Mesenchymal stem cell (in vitro differentiated cells and primary cell): ENCODE data around the gene SRRM2.

ENCODE experiments used
- DNase-seq: peaks from one replicate; pipeline ENCODE4 v3.0.0-alpha.2; 2013
- H2AFZ ChIP-seq: one replicate; pipeline ENCODE4 v1.6.1; 2013; ENCODE audit warnings: low read depth, mild to moderate bottlenecking, control low read depth, inconsistent platforms, low read length, moderate library complexity
- H2AK5ac ChIP-seq: 2 replicates; pipeline ENCODE4 v1.6.1; 2013; ENCODE audit warnings: low read length, moderate library complexity, mild to moderate bottlenecking, inconsistent platforms; ENCODE audit not compliant: severe bottlenecking
- H2BK120ac ChIP-seq: one replicate; pipeline ENCODE4 v1.6.1; 2013; ENCODE audit warnings: low read depth, mild to moderate bottlenecking, inconsistent platforms, low read length, moderate library complexity
- H2BK12ac ChIP-seq, 2 experiments: one replicate each; pipeline ENCODE4 v1.6.1; 2013; ENCODE audit warnings: inconsistent platforms in 2 of 2, low read length in 2 of 2, mild to moderate bottlenecking in 2 of 2, moderate library complexity in 2 of 2, control low read depth in 1 of 2
- H2BK15ac ChIP-seq: one replicate; pipeline ENCODE4 v1.6.1; 2013; ENCODE audit warnings: mild to moderate bottlenecking, low read depth, inconsistent platforms; ENCODE audit not compliant: poor library complexity, severe bottlenecking
- H2BK5ac ChIP-seq: 2 replicates; pipeline ENCODE4 v1.6.1; 2013; ENCODE audit warnings: low read depth, mild to moderate bottlenecking, low read length, control low read depth, inconsistent platforms; ENCODE audit not compliant: poor library complexity, severe bottlenecking
- H3K14ac ChIP-seq, 2 experiments: one replicate each; pipeline ENCODE4 v1.6.1; 2013; ENCODE audit warnings: inconsistent platforms in 2 of 2, low read length in 2 of 2, control low read depth in 1 of 2, mild to moderate bottlenecking in 1 of 2, moderate library complexity in 1 of 2
- H3K18ac ChIP-seq, 2 experiments: one replicate each; pipeline ENCODE4 v1.6.1; 2013; ENCODE audit warnings: inconsistent platforms in 2 of 2, low read length in 2 of 2, control low read depth in 1 of 2, low read depth in 1 of 2, mild to moderate bottlenecking in 1 of 2
- H3K23ac ChIP-seq, 2 experiments: one replicate each; pipeline ENCODE4 v1.6.1; 2013; ENCODE audit warnings: inconsistent platforms in 2 of 2, low read length in 2 of 2, mild to moderate bottlenecking in 2 of 2, moderate library complexity in 2 of 2, control low read depth in 1 of 2
- H3K27ac ChIP-seq: 2 replicates; pipeline ENCODE4 v1.5.1; 2013; ENCODE audit warnings: mild to moderate bottlenecking, moderate library complexity, low read length, control low read depth, inconsistent platforms; ENCODE audit not compliant: poor library complexity, severe bottlenecking
- H3K27me3 ChIP-seq, 2 experiments: 2 replicates each; pipeline versions ENCODE4 v1.6.1 to v1.7.0; 2013; ENCODE audit warnings: low read length in 2 of 2, mild to moderate bottlenecking in 2 of 2, moderate library complexity in 2 of 2, control low read depth in 1 of 2, inconsistent platforms in 1 of 2; ENCODE audit not compliant: control insufficient read depth in 1 of 2, insufficient read depth in 1 of 2
- H3K36me3 ChIP-seq, 2 experiments: 2 replicates each; pipeline versions ENCODE4 v1.6.1 to v1.7.0; 2013; ENCODE audit warnings: low read length in 2 of 2, control low read depth in 1 of 2, inconsistent platforms in 1 of 2, low read depth in 1 of 2, mild to moderate bottlenecking in 1 of 2; ENCODE audit not compliant: insufficient read depth in 2 of 2, control insufficient read depth in 1 of 2
- H3K4ac ChIP-seq, 2 experiments: one replicate each; pipeline ENCODE4 v1.6.1; 2013; ENCODE audit warnings: inconsistent platforms in 2 of 2, low read length in 2 of 2, mild to moderate bottlenecking in 2 of 2, moderate library complexity in 2 of 2, control low read depth in 1 of 2, low read depth in 1 of 2
- H3K4me1 ChIP-seq: 2 replicates; pipeline ENCODE4 v1.6.1; 2013; ENCODE audit warnings: low read depth, low read length, control low read depth; ENCODE audit not compliant: control insufficient read depth, insufficient read depth
- H3K4me2 ChIP-seq: 2 replicates; pipeline ENCODE4 v1.6.1; 2013; ENCODE audit warnings: low read length, mild to moderate bottlenecking, inconsistent platforms; ENCODE audit not compliant: poor library complexity, severe bottlenecking
- H3K4me3 ChIP-seq, 2 experiments: 2 replicates each; pipeline versions ENCODE4 v1.5.1 to v1.7.0; 2013; ENCODE audit warnings: low read length in 2 of 2, mild to moderate bottlenecking in 2 of 2, control low read depth in 1 of 2, low read depth in 1 of 2; ENCODE audit not compliant: insufficient read depth in 1 of 2
- H3K79me1 ChIP-seq: replicated peaks from 2 replicates; pipeline ENCODE4 v1.6.1; 2013; ENCODE audit warnings: mild to moderate bottlenecking, control low read depth, low read length, inconsistent platforms; ENCODE audit not compliant: poor library complexity, severe bottlenecking
- H3K9ac ChIP-seq: 2 replicates; pipeline ENCODE4 v1.7.0; 2013; ENCODE audit warnings: mild to moderate bottlenecking, low read length, moderate library complexity
- H3K9me3 ChIP-seq: 2 replicates; pipeline ENCODE4 v1.7.0; 2013; ENCODE audit warnings: mild to moderate bottlenecking, low read length; ENCODE audit not compliant: control insufficient read depth
- H4K8ac ChIP-seq: one replicate; pipeline ENCODE4 v1.6.1; 2013; ENCODE audit warnings: inconsistent platforms, mild to moderate bottlenecking, low read length, moderate library complexity
- H4K91ac ChIP-seq: one replicate; pipeline ENCODE4 v1.6.1; 2013; ENCODE audit warnings: mild to moderate bottlenecking, low read length, inconsistent platforms
- WGBS: methylation state at CpG from one replicate; pipeline ENCODE4 v1.1.7; 2013; ENCODE audit warnings: mixed read lengths; 5-methylcytosine and 5-hydroxymethylcytosine counted together

SRRM2 gene

DNA sequence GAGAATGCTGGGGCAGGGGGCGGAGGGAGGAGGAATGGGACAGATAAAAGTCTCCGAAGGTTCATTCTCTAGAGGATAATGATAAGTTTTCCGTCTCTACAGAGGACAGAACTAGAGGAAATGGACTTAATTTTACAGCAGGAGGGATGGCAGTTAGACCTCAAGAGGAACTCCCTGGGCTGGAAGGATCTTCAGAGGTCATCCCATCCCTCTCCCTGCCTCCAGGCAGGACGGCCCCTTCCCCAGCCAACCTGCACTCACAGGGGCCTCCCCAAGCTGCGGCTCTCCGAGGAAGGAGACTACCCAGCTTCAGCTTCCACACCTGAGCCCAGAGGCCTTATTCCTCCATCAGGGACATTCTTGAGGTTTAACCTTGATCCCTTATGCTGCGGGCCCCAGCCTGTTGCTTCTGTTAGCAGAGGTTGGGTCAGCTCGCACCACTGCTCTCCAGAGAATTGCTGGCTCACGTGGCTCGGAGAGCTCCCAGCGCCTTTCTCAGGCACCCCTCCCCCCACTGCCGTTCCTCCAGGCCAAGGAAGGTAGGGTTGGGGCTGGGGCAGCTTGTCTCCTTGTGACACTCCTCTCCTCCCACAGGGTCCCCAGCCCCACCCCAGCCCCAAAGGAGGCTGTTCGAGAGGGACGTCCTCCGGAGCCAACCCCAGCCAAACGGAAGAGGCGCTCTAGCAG, 16.1 kb downstream of the SRRM2 start:
- Histone ChIP-seq H3K14ac (no peak overlapping the region), H2AFZ (no peak overlapping the region), H2BK120ac (no peak overlapping the region), H3K36me3 (peaks cover 97 to 98% of the 10 kb centered on the region in 2 experiments), H2BK15ac (no peak overlapping the region), H2BK5ac (no peak overlapping the region), H4K91ac (no peak overlapping the region), H3K4me3 (no peak overlapping the region), H4K8ac (no peak overlapping the region), H3K4me2 (no peak overlapping the region), H2AK5ac (no peak overlapping the region), H3K18ac (no peak overlapping the region), H3K4ac (no peak overlapping the region), H3K9me3 (no peaks in the 10 kb centered on the region), H3K23ac (no peak overlapping the region), H3K27me3 (no peaks in the 10 kb centered on the region), H2BK12ac (no peak overlapping the region), H3K4me1 (peaks cover 27% of the 10 kb centered on the region), H3K27ac (peak overlapping the region; percentile 9), H3K9ac (peak overlapping the region; percentile 26), H3K79me1 (peaks cover 25% of the 10 kb centered on the region)
- no peak for DNase-seq
- 97% methylated on average over 12 of the region's 17 CpGs for WGBS

GRCh38 chr16:2769100-2769529, 16.7 kb downstream of the SRRM2 start:
- no peak overlapping the region for H3K4ac ChIP-seq
- no peak overlapping the region for H2BK12ac ChIP-seq
- peaks cover 98 to 99% of the 10 kb centered on the region in 2 experiments for H3K36me3 ChIP-seq
- no peak overlapping the region for H3K4me2 ChIP-seq
- H2AK5ac ChIP-seq: no peak overlapping the region
- no peaks in the 10 kb centered on the region for H3K27me3 ChIP-seq
- H2AFZ ChIP-seq: no peak overlapping the region
- H3K18ac ChIP-seq: no peak overlapping the region
- DNase-seq: no peak
- H4K91ac ChIP-seq: no peak overlapping the region
- H2BK120ac ChIP-seq: no peak overlapping the region
- H3K79me1 ChIP-seq: peaks cover 21% of the 10 kb centered on the region
- H3K23ac ChIP-seq: no peak overlapping the region
- H2BK15ac ChIP-seq: no peak overlapping the region
- no peak overlapping the region for H3K4me3 ChIP-seq
- no peak overlapping the region for H3K27ac ChIP-seq
- no peak overlapping the region for H2BK5ac ChIP-seq
- H4K8ac ChIP-seq: no peak overlapping the region
- no peak overlapping the region for H3K14ac ChIP-seq
- no peaks in the 10 kb centered on the region for H3K9me3 ChIP-seq
- H3K4me1 ChIP-seq: peaks cover 27% of the 10 kb centered on the region
- 92% methylated on average over 9 of the region's 11 CpGs for WGBS
- peak overlapping the region; percentile 26 for H3K9ac ChIP-seq

DNA sequence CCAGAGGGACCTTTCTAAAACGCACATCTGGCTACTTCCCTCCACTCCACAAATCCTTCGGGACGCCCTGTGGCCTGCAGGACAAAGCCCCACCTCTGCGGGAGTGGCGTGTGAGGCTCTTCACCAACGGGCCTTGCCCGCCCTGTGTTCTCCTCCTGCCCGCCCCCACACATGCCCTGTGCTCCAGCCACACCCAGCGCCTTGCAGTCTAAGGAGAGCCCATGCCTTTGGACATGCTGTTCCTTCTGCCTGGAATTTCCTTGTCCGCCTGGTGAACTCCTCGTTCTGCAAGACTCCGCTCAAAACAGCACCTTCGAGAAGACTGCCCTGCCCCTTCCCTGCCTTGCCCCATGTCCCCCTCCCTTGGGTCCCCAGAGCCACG, 17.2 kb downstream of the SRRM2 start:
- WGBS: 93% methylated on average over 14 of the region's 14 CpGs
- Histone ChIP-seq H3K79me1 (peaks cover 23% of the 10 kb centered on the region), H2BK12ac (no peak overlapping the region), H4K91ac (no peak overlapping the region), H2BK15ac (no peak overlapping the region), H2BK120ac (no peak overlapping the region), H4K8ac (no peak overlapping the region), H3K14ac (no peak overlapping the region), H3K4me3 (no peak overlapping the region), H2BK5ac (no peak overlapping the region), H2AK5ac (no peak overlapping the region), H3K4me2 (no peak overlapping the region), H3K4ac (no peak overlapping the region), H3K9me3 (no peaks in the 10 kb centered on the region), H3K18ac (no peak overlapping the region), H3K9ac (no peak overlapping the region), H3K4me1 (peaks cover 29% of the 10 kb centered on the region), H3K27ac (no peak overlapping the region), H3K27me3 (no peaks in the 10 kb centered on the region), H3K23ac (no peak overlapping the region), H2AFZ (no peak overlapping the region), H3K36me3 (peaks cover 97 to 98% of the 10 kb centered on the region in 2 experiments)
- no peak for DNase-seq

DNA sequence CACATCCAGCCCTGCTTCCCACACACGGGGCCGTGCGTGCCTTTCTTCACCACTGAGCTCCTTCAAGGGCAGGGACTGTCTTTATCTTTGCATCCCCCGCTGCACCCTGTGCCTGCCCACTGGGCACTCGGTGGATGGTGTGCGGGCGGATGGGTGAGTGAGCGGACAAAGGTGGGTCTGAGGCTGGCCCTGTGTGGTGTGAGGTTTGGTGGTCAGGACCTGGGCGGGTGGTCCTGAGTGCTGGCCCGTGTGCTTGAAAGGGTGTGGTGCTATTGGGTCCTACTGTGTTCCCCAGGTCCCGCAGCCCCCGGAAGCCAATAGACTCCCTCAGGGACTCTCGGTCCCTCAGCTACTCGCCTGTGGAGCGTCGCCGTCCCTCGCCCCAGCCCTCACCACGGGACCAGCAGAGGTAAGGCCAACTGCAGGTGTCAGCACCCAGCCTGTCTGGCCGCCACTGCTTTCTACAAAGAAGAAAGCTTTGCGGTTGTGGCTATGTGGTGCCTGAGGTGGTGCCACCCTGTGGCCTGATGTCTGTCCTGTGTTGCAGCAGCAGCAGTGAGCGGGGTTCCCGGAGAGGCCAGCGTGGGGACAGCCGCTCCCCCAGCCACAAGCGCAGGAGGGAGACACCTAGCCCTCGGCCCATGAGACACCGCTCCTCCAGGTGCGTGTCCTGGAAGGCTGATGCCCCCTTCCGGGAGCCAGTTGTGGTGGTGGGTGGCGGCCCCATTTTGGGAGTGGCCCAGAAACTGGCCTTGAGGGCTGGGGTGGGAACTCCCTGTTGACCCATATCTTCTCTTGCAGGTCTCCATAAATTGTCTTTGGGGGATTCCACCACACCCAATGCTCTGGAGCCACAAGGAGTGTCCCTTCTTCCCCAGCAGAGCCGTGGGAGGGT, 17.9 kb downstream of the SRRM2 start:
- H4K8ac ChIP-seq: peak overlapping the region; percentile 16
- no peaks in the 10 kb centered on the region for H3K27me3 ChIP-seq
- H3K27ac ChIP-seq: no peak overlapping the region
- no peak overlapping the region for H4K91ac ChIP-seq
- H3K9ac ChIP-seq: peak overlapping the region; percentile 38
- peaks cover 97 to 98% of the 10 kb centered on the region in 2 experiments for H3K36me3 ChIP-seq
- no peak overlapping the region for H3K23ac ChIP-seq
- no peaks in the 10 kb centered on the region for H3K9me3 ChIP-seq
- no peak overlapping the region for H3K4ac ChIP-seq
- H2BK120ac ChIP-seq: no peak overlapping the region
- H2BK12ac ChIP-seq: no peak overlapping the region
- no peak overlapping the region for H2BK5ac ChIP-seq
- H3K4me3 ChIP-seq: no peak overlapping the region
- H3K4me1 ChIP-seq: peaks cover 32% of the 10 kb centered on the region
- 96% methylated on average over 32 of the region's 32 CpGs for WGBS
- no peak overlapping the region for H3K18ac ChIP-seq
- H3K79me1 ChIP-seq: peaks cover 17% of the 10 kb centered on the region
- no peak overlapping the region for H2AFZ ChIP-seq
- no peak overlapping the region for H3K14ac ChIP-seq
- DNase-seq: no peak
- no peak overlapping the region for H3K4me2 ChIP-seq
- no peak overlapping the region for H2BK15ac ChIP-seq
- H2AK5ac ChIP-seq: no peak overlapping the region
